WTC11 (cell line): ENCODE data around the gene NALCN. TPM values are rescaled to one million over a fixed set of nuclear protein-coding genes. Genes with fewer than 3 reads are reported as not detected.

Experiments used
- CREB1 ChIP-seq: sonication (generic); formaldehyde crosslinking; IDR thresholded peaks from 2 replicates; pipeline ENCODE4 v1.8.0; 2023; ENCODE audit warnings: mild to moderate bottlenecking, missing genetic modification reagents
- MXD4 ChIP-seq: fragments of 250-450 bp; sonication (Bioruptor Pico); IDR thresholded peaks from 2 replicates; pipeline ENCODE4 v1.8.0; 2021; ENCODE audit warnings: mild to moderate bottlenecking, moderate library complexity, borderline replicate concordance
- TCF7 ChIP-seq: sonication (generic); formaldehyde crosslinking; IDR thresholded peaks from 2 replicates; pipeline ENCODE4 v1.8.0; 2022; ENCODE audit warnings: mild to moderate bottlenecking, low read depth, missing genetic modification reagents, moderate library complexity
- USF2 ChIP-seq: sonication (generic); formaldehyde crosslinking; IDR thresholded peaks from 2 replicates; pipeline ENCODE4 v1.8.1; 2023; ENCODE audit warnings: mild to moderate bottlenecking, missing genetic modification reagents, moderate library complexity
- ZNF512 ChIP-seq: sonication (generic); formaldehyde crosslinking; IDR thresholded peaks from 2 replicates; pipeline ENCODE4 v1.8.1; 2022; ENCODE audit warnings: missing genetic modification reagents, borderline replicate concordance
- ZNF532 ChIP-seq: fragments of 250-450 bp; sonication (Bioruptor Pico); IDR thresholded peaks from 2 replicates; pipeline ENCODE4 v1.9.0; 2021; ENCODE audit warnings: mild to moderate bottlenecking, borderline replicate concordance
- total RNA-seq: library from RNA; stranded (reverse); gene quantifications from 3 replicates; pipeline ENCODE4 v1.2.3, GENCODE V29; 2021
- TF ChIP-seq, protein P1 (sequence below): sonication (generic); formaldehyde crosslinking; IDR thresholded peaks from 2 replicates; pipeline ENCODE4 v1.8.0; 2023; ENCODE audit warnings: missing genetic modification reagents, mild to moderate bottlenecking, borderline replicate concordance
- TF ChIP-seq, protein P2 (sequence below): sonication (generic); formaldehyde crosslinking; conservative IDR thresholded peaks from 2 replicates; pipeline ENCODE4 v1.8.1; 2023; ENCODE audit warnings: mild to moderate bottlenecking, low read depth, missing genetic modification reagents, moderate library complexity
- TF ChIP-seq, protein P3 (sequence below): sonication (generic); formaldehyde crosslinking; IDR thresholded peaks from 2 replicates; pipeline ENCODE4 v1.8.1; 2022; ENCODE audit warnings: low read depth, missing genetic modification reagents, borderline replicate concordance
- TF ChIP-seq, protein P4 (sequence below): sonication (generic); formaldehyde crosslinking; IDR thresholded peaks from 2 replicates; pipeline ENCODE4 v1.8.1; 2023; ENCODE audit warnings: mild to moderate bottlenecking, missing genetic modification reagents

The NALCN gene
- total RNA-seq, 1 experiment from 2014 or later = 0.33 TPM

DNA sequence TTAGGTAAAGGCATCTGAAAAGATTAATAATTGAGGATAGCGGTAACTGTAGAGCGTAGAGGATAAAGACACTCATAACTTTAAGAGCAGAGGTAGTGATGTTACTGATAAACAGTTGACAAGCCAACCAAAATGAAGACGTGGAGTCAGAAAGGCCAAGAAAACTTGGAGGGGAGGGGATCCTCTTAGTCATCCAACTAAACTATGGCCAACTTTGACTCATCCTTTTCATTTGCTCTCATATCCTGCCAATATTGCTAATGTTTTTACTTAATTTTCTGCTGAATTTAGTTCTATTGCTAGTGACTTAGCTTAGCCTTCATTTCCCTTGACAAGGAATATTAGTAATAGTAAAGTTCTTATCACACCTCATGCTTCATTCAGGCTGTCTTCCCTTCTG, 49.6 kb upstream of the NALCN start (continued):
- TF ChIP-seq, protein P1, sequence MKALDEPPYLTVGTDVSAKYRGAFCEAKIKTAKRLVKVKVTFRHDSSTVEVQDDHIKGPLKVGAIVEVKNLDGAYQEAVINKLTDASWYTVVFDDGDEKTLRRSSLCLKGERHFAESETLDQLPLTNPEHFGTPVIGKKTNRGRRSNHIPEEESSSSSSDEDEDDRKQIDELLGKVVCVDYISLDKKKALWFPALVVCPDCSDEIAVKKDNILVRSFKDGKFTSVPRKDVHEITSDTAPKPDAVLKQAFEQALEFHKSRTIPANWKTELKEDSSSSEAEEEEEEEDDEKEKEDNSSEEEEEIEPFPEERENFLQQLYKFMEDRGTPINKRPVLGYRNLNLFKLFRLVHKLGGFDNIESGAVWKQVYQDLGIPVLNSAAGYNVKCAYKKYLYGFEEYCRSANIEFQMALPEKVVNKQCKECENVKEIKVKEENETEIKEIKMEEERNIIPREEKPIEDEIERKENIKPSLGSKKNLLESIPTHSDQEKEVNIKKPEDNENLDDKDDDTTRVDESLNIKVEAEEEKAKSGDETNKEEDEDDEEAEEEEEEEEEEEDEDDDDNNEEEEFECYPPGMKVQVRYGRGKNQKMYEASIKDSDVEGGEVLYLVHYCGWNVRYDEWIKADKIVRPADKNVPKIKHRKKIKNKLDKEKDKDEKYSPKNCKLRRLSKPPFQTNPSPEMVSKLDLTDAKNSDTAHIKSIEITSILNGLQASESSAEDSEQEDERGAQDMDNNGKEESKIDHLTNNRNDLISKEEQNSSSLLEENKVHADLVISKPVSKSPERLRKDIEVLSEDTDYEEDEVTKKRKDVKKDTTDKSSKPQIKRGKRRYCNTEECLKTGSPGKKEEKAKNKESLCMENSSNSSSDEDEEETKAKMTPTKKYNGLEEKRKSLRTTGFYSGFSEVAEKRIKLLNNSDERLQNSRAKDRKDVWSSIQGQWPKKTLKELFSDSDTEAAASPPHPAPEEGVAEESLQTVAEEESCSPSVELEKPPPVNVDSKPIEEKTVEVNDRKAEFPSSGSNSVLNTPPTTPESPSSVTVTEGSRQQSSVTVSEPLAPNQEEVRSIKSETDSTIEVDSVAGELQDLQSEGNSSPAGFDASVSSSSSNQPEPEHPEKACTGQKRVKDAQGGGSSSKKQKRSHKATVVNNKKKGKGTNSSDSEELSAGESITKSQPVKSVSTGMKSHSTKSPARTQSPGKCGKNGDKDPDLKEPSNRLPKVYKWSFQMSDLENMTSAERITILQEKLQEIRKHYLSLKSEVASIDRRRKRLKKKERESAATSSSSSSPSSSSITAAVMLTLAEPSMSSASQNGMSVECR (CRISPR knock-in tag) = no peak
- TF ChIP-seq TCF7 (CRISPR knock-in tag) = no peak
- no peak for TF ChIP-seq CREB1 (CRISPR knock-in tag)
- TF ChIP-seq, protein P2, sequence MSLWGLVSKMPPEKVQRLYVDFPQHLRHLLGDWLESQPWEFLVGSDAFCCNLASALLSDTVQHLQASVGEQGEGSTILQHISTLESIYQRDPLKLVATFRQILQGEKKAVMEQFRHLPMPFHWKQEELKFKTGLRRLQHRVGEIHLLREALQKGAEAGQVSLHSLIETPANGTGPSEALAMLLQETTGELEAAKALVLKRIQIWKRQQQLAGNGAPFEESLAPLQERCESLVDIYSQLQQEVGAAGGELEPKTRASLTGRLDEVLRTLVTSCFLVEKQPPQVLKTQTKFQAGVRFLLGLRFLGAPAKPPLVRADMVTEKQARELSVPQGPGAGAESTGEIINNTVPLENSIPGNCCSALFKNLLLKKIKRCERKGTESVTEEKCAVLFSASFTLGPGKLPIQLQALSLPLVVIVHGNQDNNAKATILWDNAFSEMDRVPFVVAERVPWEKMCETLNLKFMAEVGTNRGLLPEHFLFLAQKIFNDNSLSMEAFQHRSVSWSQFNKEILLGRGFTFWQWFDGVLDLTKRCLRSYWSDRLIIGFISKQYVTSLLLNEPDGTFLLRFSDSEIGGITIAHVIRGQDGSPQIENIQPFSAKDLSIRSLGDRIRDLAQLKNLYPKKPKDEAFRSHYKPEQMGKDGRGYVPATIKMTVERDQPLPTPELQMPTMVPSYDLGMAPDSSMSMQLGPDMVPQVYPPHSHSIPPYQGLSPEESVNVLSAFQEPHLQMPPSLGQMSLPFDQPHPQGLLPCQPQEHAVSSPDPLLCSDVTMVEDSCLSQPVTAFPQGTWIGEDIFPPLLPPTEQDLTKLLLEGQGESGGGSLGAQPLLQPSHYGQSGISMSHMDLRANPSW = no peak
- TF ChIP-seq USF2 (CRISPR knock-in tag) = no peak
- TF ChIP-seq, protein P3, sequence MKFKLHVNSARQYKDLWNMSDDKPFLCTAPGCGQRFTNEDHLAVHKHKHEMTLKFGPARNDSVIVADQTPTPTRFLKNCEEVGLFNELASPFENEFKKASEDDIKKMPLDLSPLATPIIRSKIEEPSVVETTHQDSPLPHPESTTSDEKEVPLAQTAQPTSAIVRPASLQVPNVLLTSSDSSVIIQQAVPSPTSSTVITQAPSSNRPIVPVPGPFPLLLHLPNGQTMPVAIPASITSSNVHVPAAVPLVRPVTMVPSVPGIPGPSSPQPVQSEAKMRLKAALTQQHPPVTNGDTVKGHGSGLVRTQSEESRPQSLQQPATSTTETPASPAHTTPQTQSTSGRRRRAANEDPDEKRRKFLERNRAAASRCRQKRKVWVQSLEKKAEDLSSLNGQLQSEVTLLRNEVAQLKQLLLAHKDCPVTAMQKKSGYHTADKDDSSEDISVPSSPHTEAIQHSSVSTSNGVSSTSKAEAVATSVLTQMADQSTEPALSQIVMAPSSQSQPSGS (CRISPR knock-in tag) = no peak
- TF ChIP-seq ZNF532 (CRISPR knock-in tag) = no peak
- TF ChIP-seq ZNF512 (CRISPR knock-in tag) = no peak
- no peak for TF ChIP-seq MXD4
- TF ChIP-seq, protein P4, sequence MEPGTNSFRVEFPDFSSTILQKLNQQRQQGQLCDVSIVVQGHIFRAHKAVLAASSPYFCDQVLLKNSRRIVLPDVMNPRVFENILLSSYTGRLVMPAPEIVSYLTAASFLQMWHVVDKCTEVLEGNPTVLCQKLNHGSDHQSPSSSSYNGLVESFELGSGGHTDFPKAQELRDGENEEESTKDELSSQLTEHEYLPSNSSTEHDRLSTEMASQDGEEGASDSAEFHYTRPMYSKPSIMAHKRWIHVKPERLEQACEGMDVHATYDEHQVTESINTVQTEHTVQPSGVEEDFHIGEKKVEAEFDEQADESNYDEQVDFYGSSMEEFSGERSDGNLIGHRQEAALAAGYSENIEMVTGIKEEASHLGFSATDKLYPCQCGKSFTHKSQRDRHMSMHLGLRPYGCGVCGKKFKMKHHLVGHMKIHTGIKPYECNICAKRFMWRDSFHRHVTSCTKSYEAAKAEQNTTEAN = no peak
